HG03135 (cell line): ENCODE measurements around the gene HIF3A.

Source experiments
- ATAC-seq: cut with Tn5 transposase; IDR thresholded peaks from one replicate; pipeline ENCODE4 v1.9.1; 2021; ENCODE audit warnings: mild to moderate bottlenecking, moderate library complexity; ENCODE audit not compliant: unreplicated experiment

The HIF3A gene

DNA sequence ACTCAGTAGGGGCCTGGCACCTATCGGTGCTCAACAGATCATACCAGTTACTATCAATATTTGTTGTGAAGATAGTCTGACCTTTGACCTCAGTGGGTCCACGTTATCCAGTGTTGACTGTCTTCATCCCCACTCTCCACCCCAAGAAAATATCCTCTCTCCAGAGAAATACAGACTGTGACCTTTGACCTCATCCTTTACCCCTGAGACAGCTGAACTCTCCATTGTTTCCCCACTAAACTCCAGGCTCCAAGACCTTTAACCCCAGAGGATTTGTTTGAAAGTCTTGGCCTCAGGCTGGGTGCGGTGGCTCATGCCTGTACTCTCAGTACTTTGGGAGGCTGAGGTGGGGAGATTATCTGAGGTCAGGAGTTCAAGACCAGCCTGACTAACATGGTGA lies 27.4 kb downstream of the HIF3A start:
- ATAC-seq: no peak

- ATAC-seq: no peak
Measured at GRCh38 chr19:46326608-46327007, 29.8 kb downstream of the HIF3A start.

- ATAC-seq: no peak
Measured at GRCh38 chr19:46328079-46328478, 31.2 kb downstream of the HIF3A start.

- ATAC-seq: no peak
Measured at GRCh38 chr19:46330319-46330918, 33.6 kb downstream of the HIF3A start.

DNA sequence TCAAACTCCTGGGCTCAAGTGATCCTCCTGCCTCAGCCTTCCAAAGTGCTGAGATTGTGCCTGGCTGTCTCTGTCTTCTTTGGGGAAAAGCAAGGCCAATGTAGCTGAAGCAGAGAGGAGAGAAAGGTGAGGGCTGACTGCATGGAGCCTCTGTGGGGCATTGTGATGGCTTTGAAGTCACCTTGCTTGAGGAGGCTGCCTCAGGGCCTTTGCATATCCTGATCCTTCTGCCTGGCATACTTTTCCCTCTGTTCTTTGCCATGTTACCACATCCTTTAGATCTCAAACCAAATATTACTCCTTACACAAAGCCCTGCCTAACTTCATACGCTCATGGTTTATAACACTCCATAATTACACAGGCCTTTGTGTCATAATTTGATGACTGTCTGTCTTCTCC lies 40.6 kb downstream of the HIF3A start:
- no peak for ATAC-seq

GRCh38 chr19:46339446-46339845 lies 42.6 kb downstream of the HIF3A start:
- ATAC-seq: no peak

DNA sequence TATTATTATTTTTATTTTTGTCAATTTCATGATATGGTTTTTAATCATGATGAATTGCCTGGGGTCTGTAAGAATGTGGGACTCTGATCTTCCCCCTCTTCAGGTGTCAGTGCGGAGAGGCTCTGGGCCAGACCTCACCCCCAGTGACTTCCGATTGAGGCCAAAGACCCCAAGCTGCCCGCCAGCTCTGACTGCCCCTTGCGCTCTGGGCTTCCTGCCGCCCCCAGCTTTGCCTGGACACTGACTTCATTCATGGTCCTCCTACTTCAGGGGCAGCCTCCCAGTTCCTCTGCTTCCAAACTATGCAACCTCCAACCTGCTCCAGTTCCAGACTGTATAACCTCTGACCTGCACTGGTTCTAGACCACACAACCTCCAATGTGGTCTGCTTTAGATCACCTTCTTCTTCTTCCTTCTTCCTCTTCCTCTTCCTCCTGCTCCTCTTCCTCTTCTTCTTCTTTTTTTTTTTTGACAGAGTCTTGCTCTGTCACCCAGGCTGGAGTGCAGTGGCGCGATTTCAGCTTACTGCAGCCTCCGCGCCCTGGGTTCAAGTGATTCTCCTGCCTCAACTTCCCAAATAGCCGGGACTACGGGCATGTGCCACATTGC lies 43.3 kb downstream of the HIF3A start:
- ATAC-seq: no peak

DNA sequence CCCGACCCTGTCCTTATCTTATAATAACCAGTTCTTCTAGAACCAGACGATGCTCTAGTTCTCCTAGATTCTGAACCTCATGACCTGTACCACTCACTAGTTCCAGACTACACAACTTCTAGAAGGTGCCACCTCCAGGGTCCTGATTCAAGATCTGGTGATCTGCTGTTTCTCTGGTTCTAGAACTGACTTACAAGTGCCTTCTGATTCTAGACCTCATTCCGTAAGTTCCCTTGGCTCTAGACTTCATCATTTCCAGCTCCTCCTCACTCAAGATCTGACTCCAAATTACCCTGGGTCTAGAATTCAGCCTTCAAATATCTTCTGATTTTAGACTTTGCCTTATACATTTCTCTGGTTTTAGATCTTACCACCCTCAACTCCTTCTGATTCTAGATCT lies 45.1 kb downstream of the HIF3A start:
- no peak for ATAC-seq

DNA sequence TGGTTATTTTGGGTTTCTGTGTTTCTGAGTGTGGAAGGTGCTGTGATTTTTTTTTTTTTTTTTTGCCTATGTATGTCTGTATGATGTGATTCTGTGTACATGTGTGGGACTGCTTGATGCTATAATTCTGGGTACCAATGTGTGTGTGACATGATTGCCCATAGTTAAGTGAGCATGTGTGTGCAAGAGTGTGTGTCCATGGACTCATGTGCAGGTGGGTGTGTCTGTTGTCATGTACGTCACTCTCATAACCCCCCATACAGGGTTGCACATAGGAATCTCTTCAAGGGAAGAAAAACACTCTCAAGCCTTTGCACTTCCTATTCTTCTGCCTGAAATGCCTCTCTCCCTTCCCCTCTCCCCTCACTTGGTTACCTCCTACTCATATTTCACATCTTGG lies 47.5 kb downstream of the HIF3A start:
- ATAC-seq: no peak

DNA sequence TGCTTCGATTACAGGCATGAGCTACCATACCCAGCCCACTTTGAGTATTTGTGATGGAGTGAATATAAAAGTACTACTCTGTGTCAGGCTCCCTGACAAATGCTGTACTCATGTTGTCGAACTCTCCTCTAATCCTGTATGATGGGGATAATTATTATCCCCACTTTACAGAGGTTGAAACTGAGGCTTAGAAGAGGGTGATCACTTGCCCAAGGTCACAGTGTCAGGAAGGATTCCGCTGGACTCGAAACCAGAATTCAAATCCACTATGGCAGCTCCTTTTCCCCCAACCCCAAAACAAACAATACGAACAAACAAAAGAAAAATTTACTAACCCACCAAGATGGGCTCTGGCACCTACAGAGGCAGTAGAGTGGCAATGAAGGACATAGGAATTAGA lies 48.3 kb downstream of the HIF3A start:
- ATAC-seq: no peak

DNA sequence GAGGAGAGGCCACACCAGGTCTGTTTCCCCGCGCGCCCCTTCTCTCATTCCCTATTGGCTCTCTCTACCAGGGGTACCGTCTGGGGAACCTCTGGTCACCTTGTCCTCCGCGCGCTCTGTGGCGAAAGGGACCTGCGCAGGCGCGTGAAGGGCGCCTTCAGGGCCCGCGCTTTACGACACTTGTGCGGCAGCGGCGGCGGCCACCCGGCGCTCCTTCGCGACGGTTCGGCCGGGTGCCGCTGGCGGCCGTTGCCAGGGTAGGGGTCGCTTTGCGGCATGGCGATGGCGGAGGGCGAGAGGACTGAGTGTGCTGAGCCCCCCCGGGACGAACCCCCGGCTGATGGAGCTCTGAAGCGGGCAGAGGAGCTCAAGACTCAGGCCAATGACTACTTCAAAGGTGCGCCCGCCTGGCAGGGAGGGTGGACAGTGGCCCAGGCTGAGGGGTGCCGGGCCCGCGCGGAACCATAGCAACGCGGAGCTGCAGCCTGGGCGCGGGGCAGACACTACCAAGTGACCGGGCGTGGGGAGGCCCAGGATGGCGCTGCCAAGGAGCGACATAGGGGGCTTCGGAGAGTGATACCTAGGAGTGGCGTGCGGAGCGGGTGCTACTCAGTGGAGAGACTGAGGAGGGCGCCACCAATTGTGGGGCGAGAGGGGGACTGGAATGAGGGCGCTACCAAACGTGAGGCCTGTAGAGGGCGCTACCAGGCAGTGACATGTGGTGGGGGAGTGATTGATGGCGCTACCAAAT lies 50.2 kb downstream of the HIF3A start, which contains the start of gene PPP5C:
Gene PPP5C (plus strand): TSS at position 267 of the 751 bp plus-strand sequence. CDS start 10 bp downstream, at position 277.
- ATAC-seq: peak; percentile 56

DNA sequence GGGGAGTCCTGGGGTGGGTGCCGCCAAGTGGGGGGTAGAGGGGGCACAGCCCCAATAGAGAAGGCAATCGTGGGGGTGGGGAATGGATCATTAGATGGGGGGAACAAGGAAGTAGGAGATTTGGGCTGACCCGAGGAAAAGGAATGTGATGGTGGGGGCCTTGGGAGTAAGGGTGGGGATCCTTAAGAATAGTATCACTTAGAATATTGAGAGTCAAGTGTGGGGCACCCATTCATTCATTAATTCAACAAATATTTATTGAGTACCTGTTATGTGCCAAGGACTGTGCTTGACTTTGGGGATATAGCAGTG lies 50.7 kb downstream of the HIF3A start:
- no peak for ATAC-seq

GRCh38 chr19:46347985-46348384 lies 51.1 kb downstream of the HIF3A start:
- no peak for ATAC-seq

GRCh38 chr19:46349311-46349993 lies 52.6 kb downstream of the HIF3A start:
- ATAC-seq: no peak

GRCh38 chr19:46350029-46350757 lies 53.4 kb downstream of the HIF3A start:
- no peak for ATAC-seq

DNA sequence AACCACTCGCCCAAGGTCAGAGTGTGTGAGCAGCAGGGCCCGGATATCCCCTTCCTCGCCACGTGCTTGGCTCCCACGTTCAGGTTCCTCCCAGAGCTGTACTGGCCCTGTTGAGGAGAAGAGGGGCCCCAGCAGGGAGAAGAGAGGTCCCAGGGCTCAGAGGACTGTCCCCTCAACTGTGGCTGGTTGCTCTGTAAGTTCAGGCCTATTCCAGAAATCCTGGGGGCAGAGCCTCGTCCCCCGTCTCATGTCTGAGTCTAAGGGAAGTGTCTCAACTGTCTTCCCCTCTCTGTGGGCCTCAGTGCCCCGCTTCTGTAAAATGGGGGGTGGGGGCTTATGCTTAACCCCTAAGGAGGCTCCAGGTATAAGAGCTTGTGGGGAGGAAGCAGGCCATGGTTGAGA lies 53.9 kb downstream of the HIF3A start:
- ATAC-seq: no peak

GRCh38 chr19:46351241-46352041 lies 54.6 kb downstream of the HIF3A start:
- ATAC-seq: no peak

DNA sequence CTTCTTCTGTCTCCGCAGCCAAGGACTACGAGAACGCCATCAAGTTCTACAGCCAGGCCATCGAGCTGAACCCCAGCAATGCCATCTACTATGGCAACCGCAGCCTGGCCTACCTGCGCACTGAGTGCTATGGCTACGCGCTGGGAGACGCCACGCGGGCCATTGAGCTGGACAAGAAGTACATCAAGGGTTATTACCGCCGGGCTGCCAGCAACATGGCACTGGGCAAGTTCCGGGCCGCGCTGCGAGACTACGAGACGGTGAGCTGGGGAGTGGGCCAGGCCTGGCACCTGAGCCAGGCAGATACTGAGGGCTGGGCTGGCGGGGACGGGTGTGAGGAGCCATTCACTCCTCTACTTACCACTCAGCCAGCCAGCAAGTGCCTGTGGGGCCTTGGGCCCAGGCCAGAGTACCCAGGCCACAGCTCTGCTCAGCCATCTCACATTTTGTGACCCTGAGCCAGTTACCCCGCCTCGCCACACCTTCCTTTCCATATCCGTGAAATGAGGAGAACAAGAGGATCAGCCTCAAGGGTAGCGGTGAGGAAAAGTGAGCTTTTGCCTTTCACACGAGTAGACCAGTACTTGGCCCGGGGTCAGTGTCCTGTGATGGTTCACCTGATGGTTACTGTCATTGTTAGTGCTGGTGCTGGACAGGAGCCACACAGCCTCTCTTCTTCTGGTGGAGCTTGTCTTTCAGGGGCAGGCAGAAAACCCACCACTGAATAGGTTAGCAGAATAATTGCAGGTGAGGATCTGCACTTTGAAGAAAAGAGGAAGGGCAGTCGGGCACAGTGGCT lies 57.1 kb downstream of the HIF3A start:
- ATAC-seq: no peak
